Jurkat, Clone E6-1 (cell line): ENCODE measurements around the gene ITGBL1.

Experiments used
- DNase-seq: peaks from one replicate; pipeline ENCODE4 v3.0.0-alpha.2; 2011; ENCODE audit warnings: low read depth, low spot score
- H3K4me3 ChIP-seq: 2 replicates; pipeline ENCODE4 v1.5.1; 2011; ENCODE audit warnings: mild to moderate bottlenecking, low read length, control low read depth, moderate library complexity

Gene ITGBL1

GRCh38 chr13:101711307-101712025, 259.0 kb downstream of the ITGBL1 start:
- no peak for DNase-seq
- no peak overlapping the region for H3K4me3 ChIP-seq

GRCh38 chr13:101712026-101712348, 259.5 kb downstream of the ITGBL1 start:
- DNase-seq: no peak
- no peak overlapping the region for H3K4me3 ChIP-seq

- DNase-seq: no peak
- no peak overlapping the region for H3K4me3 ChIP-seq
Measured at GRCh38 chr13:101714195-101714594, 261.7 kb downstream of the ITGBL1 start.

- no peak for DNase-seq
- H3K4me3 ChIP-seq: no peak overlapping the region
Measured at GRCh38 chr13:101717353-101717752, 264.9 kb downstream of the ITGBL1 start.

- DNase-seq: no peak
- no peak overlapping the region for H3K4me3 ChIP-seq
Measured at GRCh38 chr13:101718496-101718895, 266.0 kb downstream of the ITGBL1 start.

GRCh38 chr13:101726681-101727080, 274.2 kb downstream of the ITGBL1 start:
- DNase-seq: no peak
- H3K4me3 ChIP-seq: no peak overlapping the region

GRCh38 chr13:101727118-101727517, 274.6 kb downstream of the ITGBL1 start:
- DNase-seq: no peak
- H3K4me3 ChIP-seq: no peak overlapping the region

GRCh38 chr13:101728021-101728420, 275.5 kb downstream of the ITGBL1 start:
- no peak overlapping the region for H3K4me3 ChIP-seq
- no peak for DNase-seq

GRCh38 chr13:101728615-101729014, 276.1 kb downstream of the ITGBL1 start:
- H3K4me3 ChIP-seq: no peak overlapping the region
- DNase-seq: no peak

GRCh38 chr13:101730420-101731000, 278.0 kb downstream of the ITGBL1 start:
- no peak for DNase-seq
- no peak overlapping the region for H3K4me3 ChIP-seq

GRCh38 chr13:101736566-101736965, 284.1 kb downstream of the ITGBL1 start:
- no peak for DNase-seq

GRCh38 chr13:101738336-101738735, 285.9 kb downstream of the ITGBL1 start:
- no peak for DNase-seq

More at GRCh38 chr13:101736566-101736965, 284.1 kb downstream of the ITGBL1 start:
- no peak overlapping the region for H3K4me3 ChIP-seq

GRCh38 chr13:101739382-101740178, 287.1 kb downstream of the ITGBL1 start:
- no peak for DNase-seq
- H3K4me3 ChIP-seq: no peak overlapping the region

More at GRCh38 chr13:101738336-101738735, 285.9 kb downstream of the ITGBL1 start:
- no peak overlapping the region for H3K4me3 ChIP-seq

GRCh38 chr13:101746513-101746912, 294.0 kb downstream of the ITGBL1 start:
- no peak overlapping the region for H3K4me3 ChIP-seq
- DNase-seq: no peak

GRCh38 chr13:101747039-101747438, 294.6 kb downstream of the ITGBL1 start:
- no peak overlapping the region for H3K4me3 ChIP-seq
- DNase-seq: no peak

- no peak for DNase-seq
- H3K4me3 ChIP-seq: no peak overlapping the region
Measured at GRCh38 chr13:101749584-101749983, 297.1 kb downstream of the ITGBL1 start.

GRCh38 chr13:101751488-101751887, 299.0 kb downstream of the ITGBL1 start:
- no peak overlapping the region for H3K4me3 ChIP-seq
- DNase-seq: no peak

GRCh38 chr13:101752432-101752831, 300.0 kb downstream of the ITGBL1 start:
- DNase-seq: no peak
- no peak overlapping the region for H3K4me3 ChIP-seq

GRCh38 chr13:101755228-101755887, 302.9 kb downstream of the ITGBL1 start:
- no peak overlapping the region for H3K4me3 ChIP-seq
- no peak for DNase-seq
